Gastrocnemius medialis (tissue), 4 donors: Measurements from ENCODE around the gene TAF11L14.
"Not testable (repeated sequence)": the region's sequence is repeated elsewhere in the genome, so short reads cannot be mapped to it uniquely, and the experiment has no call there.

ENCODE experiments used
- CTCF ChIP-seq, 5 experiments: fragments of 450-650 bp in 3 of 5; fragments of 200-600 bp in 2 of 5; sonication (generic) in 2 of 5; IDR thresholded peaks in 4 of 5; conservative IDR thresholded peaks in 1 of 5; 1 replicate in 4 of 5; 2 replicates in 1 of 5; pipeline ENCODE4 v1.5.1; 2016 to 2019; ENCODE audit warnings: antibody characterized with exemption in 5 of 5, mild to moderate bottlenecking in 3 of 5, moderate library complexity in 3 of 5
- POLR2A ChIP-seq, 2 donors: fragments of 450-650 bp; IDR thresholded peaks; one replicate each; pipeline ENCODE4 v1.6.1; 2017; ENCODE audit warnings: antibody characterized with exemption in 2 of 2, mild to moderate bottlenecking in 2 of 2, moderate library complexity in 2 of 2

GRCh38 chr5:17603880-17604279 is 30.4 kb upstream of the TAF11L14 start, which contains the start of gene TAF11L11:
- TF ChIP-seq CTCF (IDR thresholded peaks at IDR 0.05 in 4 of 5, conservative IDR thresholded peaks at IDR 0.05 in 1 of 5); POLR2A (IDR thresholded peaks at IDR 0.05): not testable (repeated sequence)
